IMR-90 (cell line): ENCODE data around the gene IHH. TPM values are rescaled to one million over a fixed set of nuclear protein-coding genes. Genes with fewer than 3 reads are reported as not detected.

Experiments used
- ATAC-seq: fragments of 200-7000 bp; cut with Tn5 transposase; 2 replicates; pipeline ENCODE4 v1.9.1; 2020; ENCODE audit warnings: low read depth, mild to moderate bottlenecking, moderate library complexity
- BruUV-seq: library from RNA; stranded (reverse); fragments of 400-500 nt; replicated peaks from 2 replicates; lab custom pipeline; 2021; lab: Mats Ljungman, UMichigan
- CTCF ChIA-PET: fragments of 300-600 bp; formaldehyde crosslinking; extraction: SDS; loops from one replicate; lab custom pipeline; 2021; ENCODE audit warnings: antibody characterized with exemption; lab: Yijun Ruan, JAX
- POLR2A ChIA-PET: fragments of 300-600 bp; sonication (Branson Sonifier 250); formaldehyde crosslinking; loops from one replicate; lab custom pipeline; 2022; ENCODE audit warnings: antibody characterized with exemption; ENCODE audit not compliant: unreplicated experiment; lab: Charles Lee
- DNase-seq: peaks from one replicate; pipeline ENCODE4 v3.0.0; 2013
- H2AFZ ChIP-seq: replicated peaks from 2 replicates; pipeline ENCODE3; 2013; ENCODE audit warnings: low read length, mild to moderate bottlenecking; ENCODE audit not compliant: poor library complexity
- H2AK5ac ChIP-seq: 2 replicates; pipeline ENCODE4 v1.6.1; 2013; ENCODE audit warnings: low read depth, low read length, inconsistent platforms
- H2AK9ac ChIP-seq: replicated peaks from 2 replicates; pipeline ENCODE3; 2013; ENCODE audit warnings: mild to moderate bottlenecking, low read depth, low read length, moderate library complexity; ENCODE audit not compliant: poor library complexity
- H2BK120ac ChIP-seq: 2 replicates; pipeline ENCODE4 v1.6.1; 2013; ENCODE audit warnings: low read depth, low read length, inconsistent platforms
- H2BK15ac ChIP-seq: 3 replicates; pipeline ENCODE4 v1.6.1; 2013; ENCODE audit warnings: low read depth, low read length, inconsistent platforms
- H2BK20ac ChIP-seq: 2 replicates; pipeline ENCODE4 v1.6.1; 2013; ENCODE audit warnings: low read depth, mild to moderate bottlenecking, inconsistent platforms, low read length, moderate library complexity
- H2BK5ac ChIP-seq: 2 replicates; pipeline ENCODE4 v1.6.1; 2013; ENCODE audit warnings: mild to moderate bottlenecking, low read depth, low read length, inconsistent platforms; ENCODE audit not compliant: poor library complexity, severe bottlenecking
- H3K14ac ChIP-seq: replicated peaks from 2 replicates; pipeline ENCODE4 v1.6.1; 2013; ENCODE audit warnings: low read depth, low read length, inconsistent platforms
- H3K18ac ChIP-seq: 2 replicates; pipeline ENCODE4 v1.6.1; 2013; ENCODE audit warnings: low read depth, low read length, control low read depth
- H3K23ac ChIP-seq: 2 replicates; pipeline ENCODE4 v1.6.1; 2013; ENCODE audit warnings: low read depth, low read length, inconsistent platforms
- H3K27ac ChIP-seq: 2 replicates; pipeline ENCODE4 v1.5.1; 2013; ENCODE audit warnings: mild to moderate bottlenecking, control low read depth, low read length; ENCODE audit not compliant: insufficient read depth
- H3K27me3 ChIP-seq: 2 replicates; pipeline ENCODE4 v1.6.1; 2013; ENCODE audit warnings: low read length; ENCODE audit not compliant: control insufficient read depth, insufficient read depth
- H3K36me3 ChIP-seq: 2 replicates; pipeline ENCODE4 v1.6.1; 2013; ENCODE audit warnings: low read length, mixed read lengths; ENCODE audit not compliant: control insufficient read depth, insufficient read depth
- H3K4ac ChIP-seq: 2 replicates; pipeline ENCODE4 v1.6.1; 2013; ENCODE audit warnings: low read depth, low read length, inconsistent platforms
- H3K4me1 ChIP-seq: 2 replicates; pipeline ENCODE4 v1.6.1; 2013; ENCODE audit warnings: low read length, mixed read lengths; ENCODE audit not compliant: control insufficient read depth, insufficient read depth
- H3K4me2 ChIP-seq: 2 replicates; pipeline ENCODE4 v1.6.1; 2013; ENCODE audit warnings: low read depth, mild to moderate bottlenecking, control low read depth, low read length, moderate library complexity
- H3K4me3 ChIP-seq: 2 replicates; pipeline ENCODE4 v1.5.1; 2013; ENCODE audit warnings: low read depth, mild to moderate bottlenecking, control low read depth, low read length, moderate library complexity; ENCODE audit not compliant: insufficient read depth
- H3K56ac ChIP-seq: 2 replicates; pipeline ENCODE4 v1.6.1; 2013; ENCODE audit warnings: low read length, inconsistent platforms; ENCODE audit not compliant: insufficient read depth; ENCODE audit errors: extremely low read depth
- H3K79me1 ChIP-seq, 2 experiments: 2 replicates each; pipeline ENCODE4 v1.6.1; 2013; ENCODE audit warnings: low read length in 2 of 2, inconsistent platforms in 1 of 2, low read depth in 1 of 2
- H3K9ac ChIP-seq: 2 replicates; pipeline ENCODE4 v1.6.1; 2013; ENCODE audit warnings: low read depth, low read length, control low read depth
- H3K9me1 ChIP-seq: 2 replicates; pipeline ENCODE4 v1.6.1; 2013; ENCODE audit warnings: low read length, inconsistent platforms; ENCODE audit not compliant: insufficient read depth
- H3K9me3 ChIP-seq: 2 replicates; pipeline ENCODE4 v1.6.1; 2013; ENCODE audit warnings: low read length; ENCODE audit not compliant: control insufficient read depth, insufficient read depth
- H4K20me1 ChIP-seq: 2 replicates; pipeline ENCODE4 v1.6.1; 2013; ENCODE audit warnings: low read length, inconsistent platforms; ENCODE audit not compliant: insufficient read depth
- H4K5ac ChIP-seq: 2 replicates; pipeline ENCODE4 v1.6.1; 2013; ENCODE audit warnings: mild to moderate bottlenecking, low read depth, low read length, control low read depth
- H4K8ac ChIP-seq, 2 experiments: 2 replicates each; pipeline ENCODE4 v1.6.1; 2013; ENCODE audit warnings: low read depth in 2 of 2, low read length in 2 of 2, control low read depth in 1 of 2, inconsistent platforms in 1 of 2
- H4K91ac ChIP-seq: 2 replicates; pipeline ENCODE4 v1.6.1; 2013; ENCODE audit warnings: low read depth, low read length, inconsistent platforms; ENCODE audit not compliant: insufficient read depth
- CHD1 ChIP-seq: IDR thresholded peaks from 2 replicates; pipeline ENCODE4 v1.6.1; 2012; ENCODE audit warnings: low read depth, low read length, improper control_type of control experiment
- MAFK ChIP-seq: IDR thresholded peaks from 2 replicates; pipeline ENCODE4 v1.6.1; 2012; ENCODE audit warnings: low read depth, low read length, improper control_type of control experiment
- RFX5 ChIP-seq: IDR thresholded peaks from 2 replicates; pipeline ENCODE4 v1.8.0; 2012; ENCODE audit warnings: low read depth, mild to moderate bottlenecking, low read length, moderate library complexity
- WGBS, 2 experiments: methylation state at CpG; one replicate each; pipeline versions ENCODE4 v1.1.5 to v1.1.7; 2013; ENCODE audit warnings: missing lambda C conversion rate in 2 of 2; ENCODE audit not compliant: insufficient read length in 1 of 2; ENCODE audit errors: extremely low coverage in 2 of 2; 5-methylcytosine and 5-hydroxymethylcytosine counted together
- dilution Hi-C: fragments of 300-500 bp; cut with HindIII; formaldehyde crosslinking; loops from one replicate; pipeline ENCODE4 v1.14.3; 2018; ENCODE audit warnings: low sequenced_read_pairs; ENCODE audit not compliant: unreplicated experiment
- in situ Hi-C: fragments of 300-500 bp; cut with MboI; formaldehyde crosslinking; loops from 3 replicates; pipeline ENCODE4 v1.14.3; 2019; ENCODE audit warnings: low sequenced_read_pairs, inconsistent platforms, mixed read lengths
- intact Hi-C: fragments of 100-400 bp; cut with micrococcal nuclease; formaldehyde crosslinking; loops from 2 replicates; pipeline ENCODE4 v1.10.0; 2022
- polyA plus RNA-seq, 3 experiments: library from polyadenylated mRNA; depleted of rRNA; stranded (reverse); fragments of >200 nt; gene quantifications; 2 replicates each; pipeline ENCODE4 v1.2.3, GENCODE V29; 2012; ENCODE audit warnings: low replicate concordance in 1 of 3
- total RNA-seq: library from RNA; depleted of rRNA; stranded (reverse); fragments of >200 nt; gene quantifications from 2 replicates; pipeline ENCODE4 v1.2.3, GENCODE V29; 2012

Gene IHH
- total and polyA plus RNA-seq, 2 of the 4 experiments (the other 2 are of a cell fraction) = not detected

- H2AK5ac ChIP-seq = no peak overlapping the region
- no peaks in the 10 kb centered on the region for H3K4me1 ChIP-seq
- no TSS peak for BruUV-seq
- no peak overlapping the region for H2BK15ac ChIP-seq
- H4K20me1 ChIP-seq = no peaks in the 10 kb centered on the region
- H3K23ac ChIP-seq = no peak overlapping the region
- no peaks in the 10 kb centered on the region for H3K27me3 ChIP-seq
- no peak overlapping the region for H4K8ac ChIP-seq
- H2BK20ac ChIP-seq = no peak overlapping the region
- no peak overlapping the region for H2AK9ac ChIP-seq
- TF ChIP-seq MAFK (no peak), CHD1 (no peak), RFX5 (no peak)
- dilution Hi-C loops (no loop called here), in situ Hi-C loops (no loop called here), intact Hi-C loops (no loop called here)
- H3K4me3 ChIP-seq = no peak overlapping the region
- H3K27ac ChIP-seq = no peak overlapping the region
- no peaks in the 10 kb centered on the region; the same call in 1 of the 2 replicates for H3K36me3 ChIP-seq
- no peak overlapping the region for H4K91ac ChIP-seq
- H3K18ac ChIP-seq = no peak overlapping the region
- WGBS, 2 experiments = no CpG with 5 or more reads among the region's 3 CpGs
- H3K4me2 ChIP-seq = no peak overlapping the region
- no peak overlapping the region for H3K56ac ChIP-seq
- no peak overlapping the region for H3K4ac ChIP-seq
- no peak overlapping the region for H3K14ac ChIP-seq
- no peak overlapping the region for H4K5ac ChIP-seq
- no peak overlapping the region for H2BK120ac ChIP-seq
- H3K9me3 ChIP-seq = no peaks in the 10 kb centered on the region
- no peaks in the 10 kb centered on the region for H3K79me1 ChIP-seq
- no peak overlapping the region for H2AFZ ChIP-seq
- no peak overlapping the region for H2BK5ac ChIP-seq
- no peaks in the 10 kb centered on the region; the same call in 1 of the 2 replicates for H3K9me1 ChIP-seq
- no peak overlapping the region for H3K9ac ChIP-seq
- DNase-seq (no peak), ATAC-seq (no peak)
- POLR2A ChIA-PET = no interaction called here
- CTCF ChIA-PET = no interaction called here
Measured at GRCh38 chr2:219109471-219109870, 48.8 kb upstream of the IHH start.
